HepG2 (cell line): ENCODE results near the gene PMEPA1.

Source experiments
- FOXM1 ChIP-seq: sonication (generic); formaldehyde crosslinking; IDR thresholded peaks from 2 replicates; pipeline ENCODE4 v1.5.0; 2020; ENCODE audit warnings: missing genetic modification reagents
- MAFK ChIP-seq, 2 experiments: IDR thresholded peaks in 1 of 2; conservative IDR thresholded peaks in 1 of 2; 2 replicates each; pipeline ENCODE4 v1.6.1; 2011; ENCODE audit warnings: improper control_type of control experiment in 2 of 2, low read length in 2 of 2
- MAZ ChIP-seq, 2 experiments: sonication (generic) in 1 of 2; formaldehyde crosslinking in 1 of 2; IDR thresholded peaks; 2 replicates each; pipeline versions ENCODE4 v1.5.0 to v1.6.1; 2012 to 2020; ENCODE audit warnings: low read depth in 2 of 2, mild to moderate bottlenecking in 2 of 2, borderline replicate concordance in 1 of 2, improper control_type of control experiment in 1 of 2, low read length in 1 of 2, missing genetic modification reagents in 1 of 2, moderate library complexity in 1 of 2
- SMYD3 ChIP-seq: sonication (generic); formaldehyde crosslinking; IDR thresholded peaks from 2 replicates; pipeline ENCODE4 v1.8.1; 2023; ENCODE audit warnings: mild to moderate bottlenecking, missing genetic modification reagents
- ZNF256 ChIP-seq: sonication (generic); formaldehyde crosslinking; conservative IDR thresholded peaks from 2 replicates; pipeline ENCODE4 v1.4.0; 2020; ENCODE audit warnings: missing genetic modification reagents
- ZNF331 ChIP-seq: sonication (generic); formaldehyde crosslinking; IDR thresholded peaks from 2 replicates; pipeline ENCODE4 v1.4.0; 2020; ENCODE audit warnings: missing genetic modification reagents
- TF ChIP-seq, protein P1 (sequence below), 2 experiments: sonication (generic) in 1 of 2; formaldehyde crosslinking in 1 of 2; IDR thresholded peaks; 2 replicates each; pipeline versions ENCODE4 v1.4.0 to v1.6.1; 2016 to 2020; ENCODE audit warnings: borderline replicate concordance in 1 of 2, low read depth in 1 of 2, mild to moderate bottlenecking in 1 of 2, missing genetic modification reagents in 1 of 2
- TF ChIP-seq, protein P2 (sequence below): sonication (generic); formaldehyde crosslinking; IDR thresholded peaks from 2 replicates; pipeline ENCODE4 v1.5.0; 2020; ENCODE audit warnings: mild to moderate bottlenecking, missing genetic modification reagents, moderate library complexity

DNA sequence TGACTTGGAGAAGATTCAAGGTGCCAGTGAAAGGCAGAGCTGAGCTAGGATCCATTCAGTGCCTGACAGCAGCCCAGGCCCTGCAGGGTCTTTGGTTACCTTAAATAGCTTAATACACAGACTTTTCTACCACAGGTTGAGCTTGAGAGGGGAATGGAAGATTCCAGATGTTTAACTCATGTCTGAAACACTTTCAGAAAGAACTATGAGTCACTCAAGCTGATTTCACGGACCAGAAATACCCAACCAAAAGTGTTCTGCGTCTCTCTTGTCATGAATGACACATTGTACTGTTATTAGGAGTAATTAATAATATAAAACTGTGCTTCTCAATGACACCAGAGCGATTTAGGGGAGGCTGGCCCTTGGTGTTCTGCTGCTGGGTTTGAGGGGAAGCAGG is 6.4 kb upstream of the PMEPA1 start:
- no peak for TF ChIP-seq FOXM1 (CRISPR knock-in tag)
- TF ChIP-seq, protein P1, sequence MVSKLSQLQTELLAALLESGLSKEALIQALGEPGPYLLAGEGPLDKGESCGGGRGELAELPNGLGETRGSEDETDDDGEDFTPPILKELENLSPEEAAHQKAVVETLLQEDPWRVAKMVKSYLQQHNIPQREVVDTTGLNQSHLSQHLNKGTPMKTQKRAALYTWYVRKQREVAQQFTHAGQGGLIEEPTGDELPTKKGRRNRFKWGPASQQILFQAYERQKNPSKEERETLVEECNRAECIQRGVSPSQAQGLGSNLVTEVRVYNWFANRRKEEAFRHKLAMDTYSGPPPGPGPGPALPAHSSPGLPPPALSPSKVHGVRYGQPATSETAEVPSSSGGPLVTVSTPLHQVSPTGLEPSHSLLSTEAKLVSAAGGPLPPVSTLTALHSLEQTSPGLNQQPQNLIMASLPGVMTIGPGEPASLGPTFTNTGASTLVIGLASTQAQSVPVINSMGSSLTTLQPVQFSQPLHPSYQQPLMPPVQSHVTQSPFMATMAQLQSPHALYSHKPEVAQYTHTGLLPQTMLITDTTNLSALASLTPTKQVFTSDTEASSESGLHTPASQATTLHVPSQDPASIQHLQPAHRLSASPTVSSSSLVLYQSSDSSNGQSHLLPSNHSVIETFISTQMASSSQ (IDR thresholded peaks at IDR 0.05; ENCODE audit: low read depth) = no peak
- TF ChIP-seq, protein P1 (CRISPR knock-in tag; IDR thresholded peaks at IDR 0.05; ENCODE audit: borderline replicate concordance) = no peak
- no peak for TF ChIP-seq ZNF331 (CRISPR knock-in tag)
- no peak for TF ChIP-seq SMYD3 (CRISPR knock-in tag)
- TF ChIP-seq ZNF256 (CRISPR knock-in tag) = no peak
- TF ChIP-seq MAZ (IDR thresholded peaks at IDR 0.05; ENCODE audit: borderline replicate concordance, low read depth, low read length) = no peak
- no peak for TF ChIP-seq MAZ (CRISPR knock-in tag; IDR thresholded peaks at IDR 0.05; ENCODE audit: low read depth)
- TF ChIP-seq, protein P2, sequence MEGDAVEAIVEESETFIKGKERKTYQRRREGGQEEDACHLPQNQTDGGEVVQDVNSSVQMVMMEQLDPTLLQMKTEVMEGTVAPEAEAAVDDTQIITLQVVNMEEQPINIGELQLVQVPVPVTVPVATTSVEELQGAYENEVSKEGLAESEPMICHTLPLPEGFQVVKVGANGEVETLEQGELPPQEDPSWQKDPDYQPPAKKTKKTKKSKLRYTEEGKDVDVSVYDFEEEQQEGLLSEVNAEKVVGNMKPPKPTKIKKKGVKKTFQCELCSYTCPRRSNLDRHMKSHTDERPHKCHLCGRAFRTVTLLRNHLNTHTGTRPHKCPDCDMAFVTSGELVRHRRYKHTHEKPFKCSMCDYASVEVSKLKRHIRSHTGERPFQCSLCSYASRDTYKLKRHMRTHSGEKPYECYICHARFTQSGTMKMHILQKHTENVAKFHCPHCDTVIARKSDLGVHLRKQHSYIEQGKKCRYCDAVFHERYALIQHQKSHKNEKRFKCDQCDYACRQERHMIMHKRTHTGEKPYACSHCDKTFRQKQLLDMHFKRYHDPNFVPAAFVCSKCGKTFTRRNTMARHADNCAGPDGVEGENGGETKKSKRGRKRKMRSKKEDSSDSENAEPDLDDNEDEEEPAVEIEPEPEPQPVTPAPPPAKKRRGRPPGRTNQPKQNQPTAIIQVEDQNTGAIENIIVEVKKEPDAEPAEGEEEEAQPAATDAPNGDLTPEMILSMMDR (CRISPR knock-in tag) = no peak
- no peak for TF ChIP-seq MAFK (conservative IDR thresholded peaks at IDR 0.05 in 1 of 2, IDR thresholded peaks at IDR 0.05 in 1 of 2; ENCODE audit: low read length in 2 of 2)
